H9 (cell line): ENCODE measurements around the gene MYL2. TPM values are rescaled to one million over a fixed set of nuclear protein-coding genes. Genes with fewer than 3 reads are reported as not detected.

Experiments
- DNase-seq: peaks from one replicate; pipeline ENCODE4 v3.0.0-alpha.2; 2017
- H2AFZ ChIP-seq: one replicate; pipeline ENCODE4 v1.6.1; 2013; ENCODE audit warnings: mild to moderate bottlenecking, low read length, control low read depth, moderate library complexity
- H2AK5ac ChIP-seq: 2 replicates; pipeline ENCODE4 v1.6.1; 2013; ENCODE audit warnings: low read length, control low read depth, mixed read lengths; ENCODE audit not compliant: insufficient read length
- H2BK120ac ChIP-seq: one replicate; pipeline ENCODE4 v1.6.1; 2013; ENCODE audit warnings: low read depth, mild to moderate bottlenecking, low read length, control low read depth, inconsistent platforms; ENCODE audit not compliant: poor library complexity, severe bottlenecking
- H2BK12ac ChIP-seq: 2 replicates; pipeline ENCODE4 v1.6.1; 2013; ENCODE audit warnings: low read length, control low read depth, mixed read lengths, low read depth; ENCODE audit not compliant: insufficient read length
- H2BK15ac ChIP-seq: 2 replicates; pipeline ENCODE4 v1.6.1; 2013; ENCODE audit warnings: low read depth, low read length, control low read depth
- H2BK20ac ChIP-seq: one replicate; pipeline ENCODE4 v1.6.1; 2013; ENCODE audit warnings: low read depth, mild to moderate bottlenecking, low read length, control low read depth, inconsistent platforms; ENCODE audit not compliant: poor library complexity, severe bottlenecking
- H2BK5ac ChIP-seq: 2 replicates; pipeline ENCODE4 v1.6.1; 2013; ENCODE audit warnings: low read length, control low read depth, mixed read lengths; ENCODE audit not compliant: insufficient read length
- H3K14ac ChIP-seq: 2 replicates; pipeline ENCODE4 v1.6.1; 2013; ENCODE audit warnings: low read length, control low read depth; ENCODE audit not compliant: insufficient read depth
- H3K18ac ChIP-seq: 2 replicates; pipeline ENCODE4 v1.6.1; 2013; ENCODE audit warnings: low read depth, mild to moderate bottlenecking, mixed read lengths, low read length, control low read depth; ENCODE audit not compliant: insufficient read length
- H3K23ac ChIP-seq: 2 replicates; pipeline ENCODE4 v1.6.1; 2013; ENCODE audit warnings: low read length, control low read depth, mixed read lengths, low read depth; ENCODE audit not compliant: insufficient read length
- H3K23me2 ChIP-seq: 2 replicates; pipeline ENCODE4 v1.6.1; 2013; ENCODE audit warnings: low read depth, mild to moderate bottlenecking, mixed read lengths, low read length, control low read depth; ENCODE audit not compliant: insufficient read length, poor library complexity, severe bottlenecking
- H3K27ac ChIP-seq: 2 replicates; pipeline ENCODE4 v1.5.1; 2013; ENCODE audit warnings: low read length, control low read depth, mixed read lengths, low read depth; ENCODE audit not compliant: insufficient read length
- H3K27me3 ChIP-seq: 2 replicates; pipeline ENCODE4 v1.6.1; 2013; ENCODE audit warnings: low read length, control low read depth, inconsistent platforms; ENCODE audit not compliant: insufficient read depth
- H3K4ac ChIP-seq: 2 replicates; pipeline ENCODE4 v1.6.1; 2013; ENCODE audit warnings: low read depth, mild to moderate bottlenecking, control low read depth, inconsistent platforms, low read length, moderate library complexity
- H3K4me1 ChIP-seq: 2 replicates; pipeline ENCODE4 v1.6.1; 2013; ENCODE audit warnings: low read length, control low read depth, inconsistent platforms; ENCODE audit not compliant: insufficient read depth
- H3K4me2 ChIP-seq: 2 replicates; pipeline ENCODE4 v1.6.1; 2013; ENCODE audit warnings: low read length, control low read depth, mixed read lengths; ENCODE audit not compliant: insufficient read length, insufficient read depth
- H3K56ac ChIP-seq: 2 replicates; pipeline ENCODE4 v1.6.1; 2013; ENCODE audit warnings: low read depth, mild to moderate bottlenecking, mixed read lengths, low read length, control low read depth; ENCODE audit not compliant: insufficient read length
- H3K79me1 ChIP-seq: 2 replicates; pipeline ENCODE4 v1.6.1; 2013; ENCODE audit warnings: low read depth, mild to moderate bottlenecking, moderate library complexity, low read length, control low read depth, inconsistent platforms; ENCODE audit not compliant: insufficient read depth, poor library complexity, severe bottlenecking
- H3K79me2 ChIP-seq: 2 replicates; pipeline ENCODE4 v1.6.1; 2013; ENCODE audit warnings: low read length, control low read depth, inconsistent platforms; ENCODE audit not compliant: insufficient read depth
- H3K9ac ChIP-seq: 2 replicates; pipeline ENCODE4 v1.6.1; 2013; ENCODE audit warnings: low read length, control low read depth, mixed read lengths; ENCODE audit not compliant: insufficient read length; ENCODE audit errors: extremely low read depth
- H3K9me3 ChIP-seq: one replicate; pipeline ENCODE4 v1.6.1; 2013; ENCODE audit warnings: low read depth, low read length, inconsistent platforms; ENCODE audit not compliant: control insufficient read depth
- H3T11ph ChIP-seq: one replicate; pipeline ENCODE4 v1.6.1; 2013; ENCODE audit warnings: mild to moderate bottlenecking, low read length, control low read depth, inconsistent platforms
- H4K20me1 ChIP-seq: one replicate; pipeline ENCODE4 v1.6.1; 2013; ENCODE audit not compliant: control insufficient read depth, insufficient read length, insufficient read depth
- H4K5ac ChIP-seq: 2 replicates; pipeline ENCODE4 v1.6.1; 2013; ENCODE audit warnings: low read depth, mild to moderate bottlenecking, mixed read lengths, low read length, control low read depth; ENCODE audit not compliant: insufficient read length
- H4K8ac ChIP-seq: replicated peaks from 2 replicates; pipeline ENCODE4 v1.6.1; 2013; ENCODE audit warnings: low read length, control low read depth, mixed read lengths, low read depth; ENCODE audit not compliant: insufficient read length
- H4K91ac ChIP-seq: 2 replicates; pipeline ENCODE4 v1.6.1; 2013; ENCODE audit warnings: low read depth, mild to moderate bottlenecking, moderate library complexity, mixed read lengths, low read length, control low read depth; ENCODE audit not compliant: insufficient read length
- H3K27ac Mint-ChIP-seq, 3 experiments: 2 replicates in 2 of 3; 3 replicates in 1 of 3; pipeline ENCODE4 v1.8.0; 2020 to 2021; ENCODE audit warnings: mixed read lengths in 3 of 3, mild to moderate bottlenecking in 1 of 3, moderate library complexity in 1 of 3
- H3K27me3 Mint-ChIP-seq: 2 replicates; pipeline ENCODE4 v1.8.0; 2021; ENCODE audit warnings: low read depth, mild to moderate bottlenecking, moderate library complexity, mixed read lengths
- H3K36me3 Mint-ChIP-seq, 3 experiments: 2 replicates in 2 of 3; 3 replicates in 1 of 3; pipeline ENCODE4 v1.8.0; 2020 to 2021; ENCODE audit warnings: low read depth in 3 of 3, mixed read lengths in 3 of 3; ENCODE audit not compliant: insufficient read depth in 1 of 3
- H3K4me1 Mint-ChIP-seq, 2 experiments: 2 replicates each; pipeline ENCODE4 v1.8.0; 2020; ENCODE audit warnings: mixed read lengths in 2 of 2
- H3K4me3 Mint-ChIP-seq, 2 experiments: 2 replicates in 1 of 2; 3 replicates in 1 of 2; pipeline ENCODE4 v1.8.0; 2020 to 2021; ENCODE audit warnings: mild to moderate bottlenecking in 2 of 2, mixed read lengths in 2 of 2, moderate library complexity in 1 of 2
- H3K9me3 Mint-ChIP-seq, 2 experiments: 2 replicates in 1 of 2; 3 replicates in 1 of 2; pipeline ENCODE4 v1.8.0; 2020; ENCODE audit warnings: mild to moderate bottlenecking in 2 of 2, mixed read lengths in 2 of 2, moderate library complexity in 1 of 2
- CTCF ChIP-seq: fragments of 200-600 bp; sonication (generic); conservative IDR thresholded peaks from 3 replicates; pipeline ENCODE4 v1.8.0; 2021; ENCODE audit warnings: antibody characterized with exemption, mild to moderate bottlenecking
- WGBS: extraction: QIAGEN DNeasy Blood & Tissue Kit; methylation state at CpG from one replicate; pipeline ENCODE4 v1.1.7; 2013; ENCODE audit warnings: missing lambda C conversion rate, low lambda C conversion rate, mixed read lengths; ENCODE audit not compliant: insufficient read length; ENCODE audit errors: extremely low coverage; 5-methylcytosine and 5-hydroxymethylcytosine counted together
- total RNA-seq: library from RNA; stranded (reverse); gene quantifications from 2 replicates; pipeline ENCODE4 v1.2.1, GENCODE V29; 2021

The MYL2 gene
- total RNA-seq, 1 experiment from 2014 or later, result not detected

DNA sequence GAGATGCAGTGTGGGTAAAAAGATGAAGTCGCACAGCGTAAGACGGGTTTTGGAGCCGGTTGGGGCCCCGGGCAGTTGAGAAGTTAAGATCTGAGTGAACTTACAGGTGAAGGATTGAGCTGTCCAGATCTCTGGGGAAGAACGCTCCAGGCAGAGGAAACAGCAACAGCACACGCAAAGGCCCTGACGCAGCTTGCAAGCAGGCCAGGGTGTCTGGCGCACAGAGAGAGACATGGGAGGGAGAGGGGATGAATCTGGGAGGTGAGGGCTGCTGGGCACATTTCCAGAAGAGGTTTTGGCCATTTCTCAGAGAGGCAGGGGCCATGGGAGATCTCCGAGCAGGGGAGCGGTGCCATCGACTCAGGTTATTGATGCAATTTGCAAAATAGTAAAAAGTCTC is 31.0 kb downstream of the MYL2 start:
- H3K4me2 ChIP-seq, result no peak overlapping the region

More for the DNA sequence above, 31.0 kb downstream of the MYL2 start:
- H3K56ac ChIP-seq, result no peak overlapping the region
- H3K4me1 Mint-ChIP-seq, result peaks cover 14 to 15% of the 10 kb centered on the region in 2 experiments
- H2BK5ac ChIP-seq, result no peak overlapping the region
- H3K27ac Mint-ChIP-seq, result no peak overlapping the region
- no peak overlapping the region for H3K23ac ChIP-seq
- no peak overlapping the region for H4K5ac ChIP-seq
- H4K8ac ChIP-seq, result no peak overlapping the region
- H2AK5ac ChIP-seq, result no peak overlapping the region
- WGBS, result no CpG with 5 or more reads among the region's 12 CpGs
- H3K23me2 ChIP-seq, result peaks cover 4% of the 10 kb centered on the region
- no peak overlapping the region for H3K18ac ChIP-seq
- no peak overlapping the region for H3K27ac ChIP-seq
- H2AFZ ChIP-seq, result no peak overlapping the region
- no peak for TF ChIP-seq CTCF
- no peak overlapping the region for H3K9ac ChIP-seq
- H4K91ac ChIP-seq, result no peak overlapping the region
- H3K4ac ChIP-seq, result no peak overlapping the region
- H3K9me3 Mint-ChIP-seq, result peaks cover 0 to 5% of the 10 kb centered on the region in 2 experiments; a peak in 2 of 5 replicates
- no peak overlapping the region for H2BK15ac ChIP-seq
- H3K27me3 Mint-ChIP-seq, result peaks cover 7% of the 10 kb centered on the region
- H2BK12ac ChIP-seq, result no peak overlapping the region
- H3K14ac ChIP-seq, result no peak overlapping the region
- H3K36me3 Mint-ChIP-seq, result peaks cover 0 to 4% (median 0%) of the 10 kb centered on the region in 3 experiments; a peak in 1 of 7 replicates
- no peak overlapping the region for H3K4me3 Mint-ChIP-seq
- no peaks in the 10 kb centered on the region for H3K79me2 ChIP-seq
- no peaks in the 10 kb centered on the region for H3K27me3 ChIP-seq
- no peak overlapping the region for H3T11ph ChIP-seq
- DNase-seq, result no peak
- H4K20me1 ChIP-seq, result no peaks in the 10 kb centered on the region
- H3K9me3 ChIP-seq, result no peaks in the 10 kb centered on the region
- no peaks in the 10 kb centered on the region for H3K79me1 ChIP-seq
- no peaks in the 10 kb centered on the region for H3K4me1 ChIP-seq
- H2BK120ac ChIP-seq, result no peak overlapping the region
- H2BK20ac ChIP-seq, result no peak overlapping the region
